ENCODE results near the gene RBPJL. TPM values are rescaled to one million over a fixed set of nuclear protein-coding genes. Genes with fewer than 3 reads are reported as not detected.
A peak's percentile ranks its signal among the peaks of the same experiment; 100 is the strongest.

RBPJL gene
- total RNA-seq, 1 donor from 2014 or later: not detected

DNA sequence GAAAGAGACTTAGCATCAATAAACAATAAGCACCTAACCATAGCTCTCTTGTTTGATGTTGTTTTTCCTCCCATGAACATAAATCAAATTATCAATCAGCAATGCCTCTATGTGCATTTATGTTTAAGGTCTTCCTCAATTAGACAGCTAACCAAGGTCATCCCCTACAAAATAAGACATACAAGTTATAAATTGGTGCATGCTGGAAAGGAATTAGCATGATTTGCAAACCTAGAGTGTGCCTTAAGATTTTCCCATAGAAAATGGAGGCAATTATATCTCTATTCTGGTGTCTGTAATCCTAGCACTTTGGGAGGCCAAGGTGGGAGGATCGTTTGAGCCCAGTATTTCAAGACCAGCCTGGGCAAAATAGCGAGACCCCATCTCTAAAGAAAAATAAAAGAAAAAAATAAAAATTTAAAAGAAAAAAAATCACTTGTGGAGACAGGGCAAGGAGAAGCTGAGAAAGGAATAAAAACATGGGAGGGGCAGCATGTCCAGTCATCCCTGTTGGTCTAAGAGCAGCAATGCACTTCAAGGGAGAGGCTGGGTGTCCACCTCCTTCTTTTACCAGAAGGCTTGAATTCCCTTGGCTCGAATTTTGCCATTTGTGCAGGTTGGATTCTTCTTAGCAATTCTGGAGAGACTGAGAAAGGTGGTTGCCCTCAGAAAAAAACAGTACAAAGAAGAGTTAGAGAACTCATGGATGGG lies 42.9 kb upstream of the RBPJL start:
- intact Hi-C loops (cut with DNase I): no loop called here
- no peak for DNase-seq
- no peak overlapping the region for H3K27ac ChIP-seq
- H3K4me3 ChIP-seq: no peak overlapping the region
- TF ChIP-seq, protein P1, sequence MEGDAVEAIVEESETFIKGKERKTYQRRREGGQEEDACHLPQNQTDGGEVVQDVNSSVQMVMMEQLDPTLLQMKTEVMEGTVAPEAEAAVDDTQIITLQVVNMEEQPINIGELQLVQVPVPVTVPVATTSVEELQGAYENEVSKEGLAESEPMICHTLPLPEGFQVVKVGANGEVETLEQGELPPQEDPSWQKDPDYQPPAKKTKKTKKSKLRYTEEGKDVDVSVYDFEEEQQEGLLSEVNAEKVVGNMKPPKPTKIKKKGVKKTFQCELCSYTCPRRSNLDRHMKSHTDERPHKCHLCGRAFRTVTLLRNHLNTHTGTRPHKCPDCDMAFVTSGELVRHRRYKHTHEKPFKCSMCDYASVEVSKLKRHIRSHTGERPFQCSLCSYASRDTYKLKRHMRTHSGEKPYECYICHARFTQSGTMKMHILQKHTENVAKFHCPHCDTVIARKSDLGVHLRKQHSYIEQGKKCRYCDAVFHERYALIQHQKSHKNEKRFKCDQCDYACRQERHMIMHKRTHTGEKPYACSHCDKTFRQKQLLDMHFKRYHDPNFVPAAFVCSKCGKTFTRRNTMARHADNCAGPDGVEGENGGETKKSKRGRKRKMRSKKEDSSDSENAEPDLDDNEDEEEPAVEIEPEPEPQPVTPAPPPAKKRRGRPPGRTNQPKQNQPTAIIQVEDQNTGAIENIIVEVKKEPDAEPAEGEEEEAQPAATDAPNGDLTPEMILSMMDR (IDR thresholded peaks at IDR 0.05): no peak
- H3K36me3 ChIP-seq: no peaks in the 10 kb centered on the region
- H3K9me3 ChIP-seq: no peaks in the 10 kb centered on the region
- ATAC-seq: no peak
- no peaks in the 10 kb centered on the region for H3K4me1 ChIP-seq
- H3K27me3 ChIP-seq (ENCODE audit: low read depth): no peaks in the 10 kb centered on the region

DNA sequence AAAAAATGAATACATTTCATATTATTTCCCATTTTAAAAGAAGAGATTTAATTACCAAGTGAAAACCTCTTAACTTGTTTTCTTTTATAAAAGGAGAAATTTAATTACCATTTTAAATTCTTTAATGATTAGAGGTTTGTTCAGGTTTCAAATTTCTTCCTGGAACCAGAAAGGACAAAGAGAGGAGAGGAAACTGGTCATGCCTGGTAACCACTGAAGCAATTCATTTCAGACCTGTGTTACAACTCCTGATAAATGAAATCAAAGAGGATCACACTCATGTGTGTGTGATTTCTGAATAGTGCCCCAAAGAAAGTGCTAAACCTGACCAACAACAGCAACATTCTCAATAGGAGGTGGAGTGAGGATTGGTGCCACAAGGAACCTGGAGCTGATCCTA lies 39.7 kb upstream of the RBPJL start:
- H3K4me1 ChIP-seq: no peaks in the 10 kb centered on the region

DNA sequence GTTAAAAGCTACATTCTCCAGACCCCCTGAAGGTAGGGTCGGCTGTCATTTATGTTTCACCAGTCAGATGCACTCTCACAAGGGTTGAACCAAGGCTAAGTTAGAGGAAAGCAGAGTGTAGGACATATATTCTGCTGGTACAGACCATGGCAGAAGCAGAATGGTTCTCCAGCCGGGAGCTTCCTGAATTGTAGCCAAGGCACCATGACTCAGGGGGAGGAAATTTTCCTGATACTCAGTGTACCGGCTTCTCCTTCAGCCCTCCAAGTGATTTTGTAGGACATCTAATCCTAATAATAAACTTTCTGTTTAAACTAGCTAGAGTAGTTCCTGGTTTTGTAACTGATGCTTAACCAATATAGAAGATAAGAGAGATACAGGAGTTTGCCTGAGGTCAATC lies 38.1 kb upstream of the RBPJL start:
- Histone ChIP-seq H3K27me3 (ENCODE audit: low read depth) (no peaks in the 10 kb centered on the region), H3K36me3 (no peaks in the 10 kb centered on the region), H3K4me1 (no peaks in the 10 kb centered on the region), H3K4me3 (no peak overlapping the region), H3K27ac (no peak overlapping the region), H3K9me3 (no peaks in the 10 kb centered on the region)
- no peak for DNase-seq
- intact Hi-C loops (cut with DNase I): no loop called here
- ATAC-seq: peak in 1 of 2 donors; percentile 53
- TF ChIP-seq, protein P1 (IDR thresholded peaks at IDR 0.05): no peak

More for the DNA sequence above, 39.7 kb upstream of the RBPJL start:
- no peaks in the 10 kb centered on the region for H3K36me3 ChIP-seq
- ATAC-seq: no peak
- H3K27ac ChIP-seq: no peak overlapping the region
- no peaks in the 10 kb centered on the region for H3K27me3 ChIP-seq (ENCODE audit: low read depth)
- intact Hi-C loops (cut with DNase I): no loop called here
- no peaks in the 10 kb centered on the region for H3K9me3 ChIP-seq
- TF ChIP-seq, protein P1 (IDR thresholded peaks at IDR 0.05): no peak
- DNase-seq: no peak
- no peak overlapping the region for H3K4me3 ChIP-seq

DNA sequence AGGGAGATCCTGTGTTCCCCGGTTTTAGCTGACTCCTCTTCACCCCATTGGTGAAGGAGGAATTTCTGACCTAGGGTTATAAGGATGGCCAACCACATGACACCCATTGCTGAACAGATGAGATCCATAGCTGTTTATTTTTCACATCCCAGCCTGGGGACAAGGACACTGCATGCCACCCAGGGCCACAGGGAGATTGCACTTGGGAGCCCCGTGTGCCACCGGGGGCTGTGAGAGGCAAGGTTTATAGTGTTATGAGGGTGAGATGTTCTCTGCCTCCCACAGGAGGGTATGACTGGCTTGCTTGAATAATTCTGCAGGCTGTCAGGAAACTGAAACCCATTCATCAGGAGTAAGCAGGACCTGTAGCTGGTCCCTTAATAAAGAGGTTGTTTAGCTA lies 37.6 kb upstream of the RBPJL start:
- no peaks in the 10 kb centered on the region for H3K4me1 ChIP-seq
- ATAC-seq (no peak), DNase-seq (no peak)
- no peak overlapping the region for H3K4me3 ChIP-seq
- intact Hi-C loops (cut with DNase I): no loop called here
- no peaks in the 10 kb centered on the region for H3K9me3 ChIP-seq
- H3K27me3 ChIP-seq (ENCODE audit: low read depth): no peaks in the 10 kb centered on the region
- H3K36me3 ChIP-seq: no peaks in the 10 kb centered on the region
- H3K27ac ChIP-seq: no peak overlapping the region
- TF ChIP-seq, protein P1 (IDR thresholded peaks at IDR 0.05): no peak

DNA sequence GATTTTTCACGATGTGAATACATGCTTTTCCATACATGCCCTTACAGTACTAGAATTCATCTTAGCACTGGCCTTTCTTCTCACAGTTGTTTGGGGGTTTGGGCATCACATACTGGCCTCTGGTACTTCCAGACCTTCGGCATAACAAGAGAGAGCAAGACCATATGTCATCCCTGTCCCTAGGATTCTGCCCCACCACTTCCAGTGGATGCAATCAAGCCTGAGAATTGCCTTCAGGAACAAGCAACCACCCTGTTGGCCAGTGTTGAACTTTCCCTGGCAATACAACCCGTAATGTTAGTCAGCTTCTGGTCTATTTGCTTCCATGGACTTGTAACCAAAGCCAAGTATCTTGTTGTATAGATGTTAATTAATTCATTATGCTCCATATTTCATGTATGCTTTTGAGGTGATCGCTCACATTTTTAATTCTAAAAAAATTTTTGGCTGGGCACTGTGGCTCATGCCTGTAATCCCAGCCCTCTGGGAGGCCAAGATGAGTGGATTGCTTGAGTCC lies 36.8 kb upstream of the RBPJL start:
- Histone ChIP-seq H3K36me3 (no peaks in the 10 kb centered on the region), H3K27me3 (ENCODE audit: low read depth) (no peaks in the 10 kb centered on the region), H3K27ac (no peak overlapping the region), H3K9me3 (no peaks in the 10 kb centered on the region), H3K4me1 (no peaks in the 10 kb centered on the region), H3K4me3 (no peak overlapping the region)
- DNase-seq: no peak
- TF ChIP-seq, protein P1 (IDR thresholded peaks at IDR 0.05): no peak
- no peak for ATAC-seq
- intact Hi-C loops (cut with DNase I): no loop called here
